H9 (cell line): Measurements from ENCODE around the gene PKP1. TPM values are rescaled to one million over a fixed set of nuclear protein-coding genes. Genes with fewer than 3 reads are reported as not detected.

Source experiments
- DNase-seq: peaks from one replicate; pipeline ENCODE4 v3.0.0-alpha.2; 2017
- H2AFZ ChIP-seq: one replicate; pipeline ENCODE4 v1.6.1; 2013; ENCODE audit warnings: mild to moderate bottlenecking, low read length, control low read depth, moderate library complexity
- H2AK5ac ChIP-seq: 2 replicates; pipeline ENCODE4 v1.6.1; 2013; ENCODE audit warnings: low read length, control low read depth, mixed read lengths; ENCODE audit not compliant: insufficient read length
- H2BK120ac ChIP-seq: one replicate; pipeline ENCODE4 v1.6.1; 2013; ENCODE audit warnings: low read depth, mild to moderate bottlenecking, low read length, control low read depth, inconsistent platforms; ENCODE audit not compliant: poor library complexity, severe bottlenecking
- H2BK12ac ChIP-seq: 2 replicates; pipeline ENCODE4 v1.6.1; 2013; ENCODE audit warnings: low read length, control low read depth, mixed read lengths, low read depth; ENCODE audit not compliant: insufficient read length
- H2BK15ac ChIP-seq: 2 replicates; pipeline ENCODE4 v1.6.1; 2013; ENCODE audit warnings: low read depth, low read length, control low read depth
- H2BK20ac ChIP-seq: one replicate; pipeline ENCODE4 v1.6.1; 2013; ENCODE audit warnings: low read depth, mild to moderate bottlenecking, low read length, control low read depth, inconsistent platforms; ENCODE audit not compliant: poor library complexity, severe bottlenecking
- H2BK5ac ChIP-seq: 2 replicates; pipeline ENCODE4 v1.6.1; 2013; ENCODE audit warnings: low read length, control low read depth, mixed read lengths; ENCODE audit not compliant: insufficient read length
- H3K14ac ChIP-seq: 2 replicates; pipeline ENCODE4 v1.6.1; 2013; ENCODE audit warnings: low read length, control low read depth; ENCODE audit not compliant: insufficient read depth
- H3K18ac ChIP-seq: 2 replicates; pipeline ENCODE4 v1.6.1; 2013; ENCODE audit warnings: low read depth, mild to moderate bottlenecking, mixed read lengths, low read length, control low read depth; ENCODE audit not compliant: insufficient read length
- H3K23ac ChIP-seq: 2 replicates; pipeline ENCODE4 v1.6.1; 2013; ENCODE audit warnings: low read length, control low read depth, mixed read lengths, low read depth; ENCODE audit not compliant: insufficient read length
- H3K23me2 ChIP-seq: 2 replicates; pipeline ENCODE4 v1.6.1; 2013; ENCODE audit warnings: low read depth, mild to moderate bottlenecking, mixed read lengths, low read length, control low read depth; ENCODE audit not compliant: insufficient read length, poor library complexity, severe bottlenecking
- H3K27ac ChIP-seq: 2 replicates; pipeline ENCODE4 v1.5.1; 2013; ENCODE audit warnings: low read length, control low read depth, mixed read lengths, low read depth; ENCODE audit not compliant: insufficient read length
- H3K27me3 ChIP-seq: 2 replicates; pipeline ENCODE4 v1.6.1; 2013; ENCODE audit warnings: low read length, control low read depth, inconsistent platforms; ENCODE audit not compliant: insufficient read depth
- H3K4ac ChIP-seq: 2 replicates; pipeline ENCODE4 v1.6.1; 2013; ENCODE audit warnings: low read depth, mild to moderate bottlenecking, control low read depth, inconsistent platforms, low read length, moderate library complexity
- H3K4me1 ChIP-seq: 2 replicates; pipeline ENCODE4 v1.6.1; 2013; ENCODE audit warnings: low read length, control low read depth, inconsistent platforms; ENCODE audit not compliant: insufficient read depth
- H3K4me2 ChIP-seq: 2 replicates; pipeline ENCODE4 v1.6.1; 2013; ENCODE audit warnings: low read length, control low read depth, mixed read lengths; ENCODE audit not compliant: insufficient read length, insufficient read depth
- H3K56ac ChIP-seq: 2 replicates; pipeline ENCODE4 v1.6.1; 2013; ENCODE audit warnings: low read depth, mild to moderate bottlenecking, mixed read lengths, low read length, control low read depth; ENCODE audit not compliant: insufficient read length
- H3K79me1 ChIP-seq: 2 replicates; pipeline ENCODE4 v1.6.1; 2013; ENCODE audit warnings: low read depth, mild to moderate bottlenecking, moderate library complexity, low read length, control low read depth, inconsistent platforms; ENCODE audit not compliant: insufficient read depth, poor library complexity, severe bottlenecking
- H3K79me2 ChIP-seq: 2 replicates; pipeline ENCODE4 v1.6.1; 2013; ENCODE audit warnings: low read length, control low read depth, inconsistent platforms; ENCODE audit not compliant: insufficient read depth
- H3K9ac ChIP-seq: 2 replicates; pipeline ENCODE4 v1.6.1; 2013; ENCODE audit warnings: low read length, control low read depth, mixed read lengths; ENCODE audit not compliant: insufficient read length; ENCODE audit errors: extremely low read depth
- H3K9me3 ChIP-seq: one replicate; pipeline ENCODE4 v1.6.1; 2013; ENCODE audit warnings: low read depth, low read length, inconsistent platforms; ENCODE audit not compliant: control insufficient read depth
- H3T11ph ChIP-seq: one replicate; pipeline ENCODE4 v1.6.1; 2013; ENCODE audit warnings: mild to moderate bottlenecking, low read length, control low read depth, inconsistent platforms
- H4K20me1 ChIP-seq: one replicate; pipeline ENCODE4 v1.6.1; 2013; ENCODE audit not compliant: control insufficient read depth, insufficient read length, insufficient read depth
- H4K5ac ChIP-seq: 2 replicates; pipeline ENCODE4 v1.6.1; 2013; ENCODE audit warnings: low read depth, mild to moderate bottlenecking, mixed read lengths, low read length, control low read depth; ENCODE audit not compliant: insufficient read length
- H4K8ac ChIP-seq: replicated peaks from 2 replicates; pipeline ENCODE4 v1.6.1; 2013; ENCODE audit warnings: low read length, control low read depth, mixed read lengths, low read depth; ENCODE audit not compliant: insufficient read length
- H4K91ac ChIP-seq: 2 replicates; pipeline ENCODE4 v1.6.1; 2013; ENCODE audit warnings: low read depth, mild to moderate bottlenecking, moderate library complexity, mixed read lengths, low read length, control low read depth; ENCODE audit not compliant: insufficient read length
- H3K27ac Mint-ChIP-seq, 3 experiments: 2 replicates in 2 of 3; 3 replicates in 1 of 3; pipeline ENCODE4 v1.8.0; 2020 to 2021; ENCODE audit warnings: mixed read lengths in 3 of 3, mild to moderate bottlenecking in 1 of 3, moderate library complexity in 1 of 3
- H3K27me3 Mint-ChIP-seq: 2 replicates; pipeline ENCODE4 v1.8.0; 2021; ENCODE audit warnings: low read depth, mild to moderate bottlenecking, moderate library complexity, mixed read lengths
- H3K36me3 Mint-ChIP-seq, 3 experiments: 2 replicates in 2 of 3; 3 replicates in 1 of 3; pipeline ENCODE4 v1.8.0; 2020 to 2021; ENCODE audit warnings: low read depth in 3 of 3, mixed read lengths in 3 of 3; ENCODE audit not compliant: insufficient read depth in 1 of 3
- H3K4me1 Mint-ChIP-seq, 2 experiments: 2 replicates each; pipeline ENCODE4 v1.8.0; 2020; ENCODE audit warnings: mixed read lengths in 2 of 2
- H3K4me3 Mint-ChIP-seq, 2 experiments: 2 replicates in 1 of 2; 3 replicates in 1 of 2; pipeline ENCODE4 v1.8.0; 2020 to 2021; ENCODE audit warnings: mild to moderate bottlenecking in 2 of 2, mixed read lengths in 2 of 2, moderate library complexity in 1 of 2
- H3K9me3 Mint-ChIP-seq, 2 experiments: 2 replicates in 1 of 2; 3 replicates in 1 of 2; pipeline ENCODE4 v1.8.0; 2020; ENCODE audit warnings: mild to moderate bottlenecking in 2 of 2, mixed read lengths in 2 of 2, moderate library complexity in 1 of 2
- CTCF ChIP-seq: fragments of 200-600 bp; sonication (generic); conservative IDR thresholded peaks from 3 replicates; pipeline ENCODE4 v1.8.0; 2021; ENCODE audit warnings: antibody characterized with exemption, mild to moderate bottlenecking
- WGBS: extraction: QIAGEN DNeasy Blood & Tissue Kit; methylation state at CpG from one replicate; pipeline ENCODE4 v1.1.7; 2013; ENCODE audit warnings: missing lambda C conversion rate, low lambda C conversion rate, mixed read lengths; ENCODE audit not compliant: insufficient read length; ENCODE audit errors: extremely low coverage; 5-methylcytosine and 5-hydroxymethylcytosine counted together
- total RNA-seq: library from RNA; stranded (reverse); gene quantifications from 2 replicates; pipeline ENCODE4 v1.2.1, GENCODE V29; 2021

The PKP1 gene
- total RNA-seq, 1 experiment from 2014 or later = 0.09 TPM

DNA sequence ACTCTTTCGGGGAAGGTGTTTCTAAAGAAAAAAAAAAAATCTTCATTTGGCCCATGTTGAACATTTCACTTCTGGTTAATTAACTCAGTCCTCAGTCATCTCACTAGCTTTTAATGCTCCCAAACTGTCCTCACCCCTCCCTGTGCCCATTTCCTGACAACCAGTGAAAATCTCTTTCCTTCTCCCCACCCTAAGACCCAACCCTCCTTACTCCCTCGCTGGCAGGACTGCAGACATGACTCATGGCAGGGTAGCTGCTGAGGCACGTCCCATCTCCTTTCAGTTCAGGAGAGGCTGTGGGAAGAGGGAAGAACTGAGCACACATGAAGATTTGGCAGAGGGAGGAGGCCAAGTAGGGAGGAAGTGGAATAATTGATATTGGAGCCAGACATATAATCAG lies 12.6 kb downstream of the PKP1 start:
- no peak for TF ChIP-seq CTCF
- WGBS = no CpG with 5 or more reads among the region's 3 CpGs
- Histone ChIP-seq H2BK15ac (no peak overlapping the region), H3K9me3 (no peaks in the 10 kb centered on the region), H3K27me3 (no peaks in the 10 kb centered on the region), H2BK5ac (no peak overlapping the region), H3T11ph (no peak overlapping the region), H2BK120ac (no peak overlapping the region), H3K27ac (no peak overlapping the region), H3K23ac (no peak overlapping the region), H3K4me1 (no peaks in the 10 kb centered on the region), H4K5ac (no peak overlapping the region), H4K91ac (no peak overlapping the region), H4K8ac (no peak overlapping the region), H2BK20ac (no peak overlapping the region), H2AFZ (no peak overlapping the region), H2AK5ac (no peak overlapping the region), H2BK12ac (no peak overlapping the region), H3K23me2 (no peaks in the 10 kb centered on the region), H3K56ac (no peak overlapping the region), H3K4ac (no peak overlapping the region), H4K20me1 (no peaks in the 10 kb centered on the region), H3K79me1 (no peaks in the 10 kb centered on the region), H3K18ac (peak overlapping the region; percentile 28), H3K9ac (no peak overlapping the region), H3K79me2 (no peaks in the 10 kb centered on the region), H3K14ac (no peak overlapping the region), H3K4me2 (no peak overlapping the region)
- no peak for DNase-seq
- Mint-ChIP-seq H3K4me3 (no peak overlapping the region), H3K27me3 (peaks cover 6% of the 10 kb centered on the region), H3K9me3 (no peaks in the 10 kb centered on the region), H3K36me3 (no peaks in the 10 kb centered on the region), H3K4me1 (peaks cover 14 to 22% of the 10 kb centered on the region in 2 experiments), H3K27ac (no peak overlapping the region)
